Mesendoderm (in vitro differentiated cells): Measurements from ENCODE around the gene IFFO2.

Experiments used
- DNase-seq: peaks from one replicate; pipeline ENCODE4 v3.0.0; 2013
- H2AK5ac ChIP-seq: 2 replicates; pipeline ENCODE4 v1.6.1; 2013; ENCODE audit warnings: low read length, inconsistent platforms
- H2BK120ac ChIP-seq: 2 replicates; pipeline ENCODE4 v1.6.1; 2013; ENCODE audit warnings: low read depth, mild to moderate bottlenecking, low read length, moderate library complexity, mixed read lengths
- H2BK15ac ChIP-seq: replicated peaks from 2 replicates; pipeline ENCODE4 v1.6.1; 2013; ENCODE audit warnings: low read depth, mild to moderate bottlenecking, moderate library complexity
- H2BK5ac ChIP-seq: 2 replicates; pipeline ENCODE4 v1.6.1; 2013; ENCODE audit warnings: low read length, inconsistent platforms
- H3K18ac ChIP-seq: 2 replicates; pipeline ENCODE4 v1.6.1; 2013; ENCODE audit warnings: mild to moderate bottlenecking, low read length, mixed read lengths
- H3K23ac ChIP-seq: one replicate; pipeline ENCODE4 v1.6.1; 2013; ENCODE audit warnings: low read length
- H3K27ac ChIP-seq: 2 replicates; pipeline ENCODE4 v1.5.1; 2013; ENCODE audit warnings: low read depth, mild to moderate bottlenecking, inconsistent platforms, low read length, moderate library complexity
- H3K27me3 ChIP-seq: 2 replicates; pipeline ENCODE4 v1.6.1; 2013; ENCODE audit warnings: low read length, control low read depth, mild to moderate bottlenecking, inconsistent platforms; ENCODE audit not compliant: insufficient read depth, poor library complexity
- H3K36me3 ChIP-seq: 2 replicates; pipeline ENCODE4 v1.6.1; 2013; ENCODE audit warnings: low read length, inconsistent platforms; ENCODE audit not compliant: control insufficient read depth, insufficient read depth
- H3K4ac ChIP-seq: one replicate; pipeline ENCODE4 v1.6.1; 2013; ENCODE audit warnings: low read depth, mild to moderate bottlenecking, low read length, moderate library complexity
- H3K4me1 ChIP-seq: 2 replicates; pipeline ENCODE4 v1.6.1; 2013; ENCODE audit warnings: low read depth, low read length, inconsistent platforms; ENCODE audit not compliant: control insufficient read depth
- H3K4me2 ChIP-seq: 2 replicates; pipeline ENCODE4 v1.6.1; 2013; ENCODE audit warnings: low read length
- H3K4me3 ChIP-seq: 2 replicates; pipeline ENCODE4 v1.5.1; 2013; ENCODE audit warnings: mild to moderate bottlenecking, low read length
- H3K56ac ChIP-seq: one replicate; pipeline ENCODE4 v1.6.1; 2013; ENCODE audit warnings: low read length
- H3K79me1 ChIP-seq: 2 replicates; pipeline ENCODE4 v1.6.1; 2013; ENCODE audit warnings: low read length, inconsistent platforms
- H3K79me2 ChIP-seq: 2 replicates; pipeline ENCODE4 v1.6.1; 2013; ENCODE audit warnings: mild to moderate bottlenecking, low read length; ENCODE audit not compliant: control insufficient read depth, insufficient read depth
- H3K9ac ChIP-seq: 2 replicates; pipeline ENCODE4 v1.6.1; 2013; ENCODE audit warnings: low read length, inconsistent platforms
- H4K5ac ChIP-seq: one replicate; pipeline ENCODE4 v1.6.1; 2013; ENCODE audit warnings: low read length
- H4K8ac ChIP-seq: one replicate; pipeline ENCODE4 v1.6.1; 2013; ENCODE audit warnings: low read depth, mild to moderate bottlenecking, control low read depth, low read length, moderate library complexity
- whole genome bisulfite sequencing: extraction: QIAGEN DNeasy Blood & Tissue Kit; methylation state at CpG from one replicate; pipeline ENCODE4 v1.1.7; 2013; ENCODE audit warnings: low lambda C conversion rate, missing lambda C conversion rate; ENCODE audit not compliant: insufficient coverage; ENCODE audit errors: extremely low coverage; 5-methylcytosine and 5-hydroxymethylcytosine counted together

IFFO2 gene

DNA sequence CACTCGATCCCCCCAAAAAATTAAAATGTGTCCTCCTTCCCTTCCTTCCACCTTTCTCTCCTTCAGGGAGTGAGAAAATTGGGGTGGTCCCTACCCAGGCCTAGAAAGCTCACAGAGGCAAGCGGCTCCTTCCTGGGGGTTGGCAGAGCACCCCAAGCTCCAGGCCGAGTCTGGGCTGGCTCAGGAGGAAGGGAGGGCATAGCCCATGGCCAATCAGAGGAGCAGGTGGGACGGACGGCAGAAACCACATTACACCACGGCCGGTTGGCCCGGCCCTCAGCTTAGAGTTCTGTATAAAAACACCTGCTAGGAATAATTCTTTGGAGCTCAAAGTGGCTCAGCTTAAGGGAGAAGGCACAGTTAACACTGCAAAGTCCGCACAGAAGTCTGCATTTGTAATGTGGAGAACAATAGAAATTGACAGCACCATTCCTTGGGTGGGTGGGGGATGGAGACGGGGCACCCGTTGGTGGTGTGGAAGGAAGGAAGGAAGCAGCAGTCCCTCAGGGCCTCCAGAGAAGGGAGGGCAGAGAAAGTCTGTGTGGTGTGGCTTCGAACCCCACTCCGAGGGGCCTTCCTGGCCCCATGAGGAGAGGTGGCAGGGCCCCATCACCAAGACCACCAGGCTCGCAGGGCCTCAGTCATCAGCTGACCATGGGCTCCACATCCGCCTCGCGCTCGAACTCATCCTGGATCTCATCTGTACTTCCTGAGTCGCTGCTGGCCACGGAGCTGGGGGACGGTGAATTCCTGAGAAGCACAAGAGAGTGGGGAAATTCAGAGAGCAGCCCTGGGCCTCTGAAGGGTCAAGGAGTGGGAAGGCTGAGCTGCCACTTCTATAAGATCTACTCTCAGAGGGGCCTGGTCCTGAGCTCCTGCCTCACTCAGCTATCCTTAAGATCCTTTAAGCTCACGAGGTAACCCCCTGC is 48.3 kb downstream of the IFFO2 start:
- WGBS = no CpG with 5 or more reads among the region's 22 CpGs

DNA sequence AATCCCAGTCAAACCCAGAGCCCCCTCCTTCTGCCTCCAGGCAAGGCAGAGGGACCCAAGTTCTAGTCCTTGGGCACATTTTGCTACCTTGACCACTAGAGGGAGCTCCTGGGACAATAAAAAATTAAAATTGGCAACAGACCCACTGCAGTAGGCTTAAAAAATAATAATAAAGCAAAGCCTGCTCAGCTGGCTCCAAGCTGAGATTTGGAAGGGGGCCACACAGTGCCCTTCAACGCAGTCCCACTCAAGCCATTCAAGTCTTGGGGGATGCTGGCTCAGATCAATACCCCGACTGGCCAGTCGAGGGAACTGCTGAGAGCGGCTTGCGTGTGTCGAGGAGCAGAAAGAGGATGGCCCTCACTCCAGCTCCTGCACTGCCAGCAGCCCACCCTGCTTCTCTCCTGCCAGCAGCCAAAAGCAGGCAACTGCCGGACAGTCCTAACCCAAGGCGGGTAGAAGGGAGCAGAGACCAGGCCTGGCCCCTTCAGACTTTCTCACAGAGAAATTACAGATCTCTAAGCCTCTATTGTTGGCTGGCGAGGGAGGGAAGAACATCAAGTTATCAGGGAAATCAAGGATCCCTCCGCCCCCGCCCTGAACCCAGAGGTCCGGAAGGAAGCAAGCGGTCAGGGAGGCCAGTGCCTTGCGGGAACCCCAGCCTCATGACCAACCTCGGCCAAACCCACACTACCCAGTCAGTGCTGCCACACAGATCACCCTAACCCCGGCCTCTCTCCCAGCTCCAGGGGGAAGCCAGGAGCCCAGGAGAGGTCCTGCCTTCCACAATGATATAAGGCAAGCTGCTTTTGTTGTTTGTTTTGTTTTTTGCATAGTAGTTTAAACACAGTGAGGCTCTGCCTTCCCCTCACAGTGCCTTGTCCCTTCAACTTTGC is 49.2 kb downstream of the IFFO2 start:
- Histone ChIP-seq H3K18ac (no peak overlapping the region), H3K27me3 (no peaks in the 10 kb centered on the region), H2BK5ac (no peak overlapping the region), H3K79me2 (no peaks in the 10 kb centered on the region), H4K5ac (no peak overlapping the region), H4K8ac (no peak overlapping the region), H3K4me1 (peaks cover 4% of the 10 kb centered on the region), H3K23ac (no peak overlapping the region), H3K56ac (no peak overlapping the region), H3K4me3 (no peak overlapping the region), H3K9ac (no peak overlapping the region), H3K36me3 (no peaks in the 10 kb centered on the region), H2AK5ac (no peak overlapping the region), H3K4ac (no peak overlapping the region), H2BK15ac (no peak overlapping the region), H3K27ac (no peak overlapping the region), H3K4me2 (no peak overlapping the region), H2BK120ac (no peak overlapping the region), H3K79me1 (no peaks in the 10 kb centered on the region)
- no CpG with 5 or more reads among the region's 16 CpGs for WGBS
- peak; percentile 68 for DNase-seq

More for the DNA sequence above, 48.3 kb downstream of the IFFO2 start:
- no peak for DNase-seq
- no peak overlapping the region for H2BK5ac ChIP-seq
- H2BK15ac ChIP-seq = no peak overlapping the region
- no peak overlapping the region for H3K56ac ChIP-seq
- no peak overlapping the region for H3K4me3 ChIP-seq
- H3K79me1 ChIP-seq = no peaks in the 10 kb centered on the region
- H3K9ac ChIP-seq = no peak overlapping the region
- H3K27ac ChIP-seq = no peak overlapping the region
- H4K8ac ChIP-seq = no peak overlapping the region
- peaks cover 3% of the 10 kb centered on the region for H3K4me1 ChIP-seq
- no peaks in the 10 kb centered on the region for H3K36me3 ChIP-seq
- H2AK5ac ChIP-seq = no peak overlapping the region
- no peak overlapping the region for H4K5ac ChIP-seq
- no peak overlapping the region for H2BK120ac ChIP-seq
- no peaks in the 10 kb centered on the region for H3K79me2 ChIP-seq
- no peaks in the 10 kb centered on the region for H3K27me3 ChIP-seq
- no peak overlapping the region for H3K23ac ChIP-seq
- no peak overlapping the region for H3K18ac ChIP-seq
- no peak overlapping the region for H3K4me2 ChIP-seq
- H3K4ac ChIP-seq = no peak overlapping the region

DNA sequence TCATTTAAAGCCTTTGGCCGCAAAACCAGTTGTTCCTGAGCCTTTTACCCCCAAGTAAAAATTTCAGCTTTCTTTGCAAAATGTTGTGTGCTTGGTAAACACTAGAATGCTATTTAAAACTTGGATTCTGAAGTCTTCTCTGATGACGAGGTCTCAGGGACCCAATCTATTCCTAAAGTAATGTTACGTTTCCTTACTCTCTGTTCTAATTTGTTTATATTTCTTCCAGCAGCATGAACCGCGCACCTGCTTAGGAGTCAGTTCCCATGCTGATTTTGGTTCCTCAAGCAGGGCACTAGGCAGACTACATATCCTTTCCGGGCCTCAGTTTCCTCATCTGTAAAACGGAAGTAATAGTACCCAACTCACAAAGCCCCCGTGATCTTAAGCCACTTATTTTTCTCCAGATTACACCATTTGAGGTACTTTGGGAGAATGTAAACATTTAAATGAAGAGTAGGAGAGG is 53.2 kb downstream of the IFFO2 start:
- H3K79me2 ChIP-seq = no peaks in the 10 kb centered on the region
- peak overlapping the region; percentile 84 for H3K9ac ChIP-seq
- no peak overlapping the region for H2BK5ac ChIP-seq
- peak overlapping the region; percentile 55 for H3K4me3 ChIP-seq
- no peak for DNase-seq
- H2AK5ac ChIP-seq = no peak overlapping the region
- no peak overlapping the region for H2BK15ac ChIP-seq
- no peak overlapping the region for H4K8ac ChIP-seq
- H2BK120ac ChIP-seq = no peak overlapping the region
- no peaks in the 10 kb centered on the region for H3K79me1 ChIP-seq
- peak overlapping the region; percentile 88 for H3K4me2 ChIP-seq
- H3K27me3 ChIP-seq = no peaks in the 10 kb centered on the region
- peak overlapping the region; percentile 92 for H3K56ac ChIP-seq
- peak overlapping the region; percentile 66 for H3K23ac ChIP-seq
- WGBS = no CpG with 5 or more reads among the region's 8 CpGs
- H4K5ac ChIP-seq = no peak overlapping the region
- H3K36me3 ChIP-seq = no peaks in the 10 kb centered on the region
- no peak overlapping the region for H3K4ac ChIP-seq
- H3K27ac ChIP-seq = no peak overlapping the region
- H3K4me1 ChIP-seq = peaks cover 4% of the 10 kb centered on the region
- no peak overlapping the region for H3K18ac ChIP-seq

DNA sequence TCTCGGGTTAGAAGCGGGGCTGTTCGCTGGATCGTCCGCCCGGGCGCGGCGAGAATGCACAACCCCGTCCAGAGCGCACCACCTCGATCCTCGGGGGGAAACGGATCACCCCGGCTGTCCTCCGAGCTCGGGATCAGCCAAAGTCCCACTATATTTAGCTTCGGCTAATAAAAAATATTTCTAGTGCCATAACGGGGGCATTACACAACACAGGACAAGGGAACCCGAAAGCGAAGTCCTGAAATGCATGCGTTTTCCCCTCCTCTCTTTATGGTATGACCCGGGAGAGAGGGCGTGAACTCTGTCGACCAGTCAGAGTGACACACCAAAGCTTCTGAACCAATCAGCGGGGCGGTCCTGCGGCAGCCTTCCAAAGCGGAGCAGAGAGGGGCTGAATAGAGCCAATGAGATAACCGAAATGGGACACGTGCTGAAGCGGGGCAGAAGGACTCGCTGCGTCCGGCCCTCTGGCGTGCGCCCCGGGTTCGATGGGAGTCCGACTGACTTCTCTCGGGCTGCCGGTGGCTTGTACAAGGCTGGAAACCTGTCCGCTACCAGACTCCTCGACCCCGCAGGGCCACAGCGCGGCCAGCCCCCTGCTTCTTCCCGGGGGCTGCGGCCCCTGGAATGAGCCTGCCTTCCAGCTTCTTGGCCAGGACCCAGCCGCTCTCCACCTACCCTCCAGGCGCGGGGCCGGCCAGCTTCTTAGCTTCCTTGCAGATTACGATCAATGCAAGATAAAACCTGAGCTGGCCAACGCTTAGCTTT is 53.8 kb downstream of the IFFO2 start, which contains the start of gene ALDH4A1:
Gene ALDH4A1 (minus strand): TSS at position 33 of the 768 bp plus-strand sequence. CDS start 32 bp downstream, at position 1.
- H2AK5ac ChIP-seq = no peak within 1 kb of the TSS
- H3K4me1 ChIP-seq = peaks cover 4% of the 10 kb centered on the region
- peak within 1 kb of the TSS; percentile 84 for H3K9ac ChIP-seq
- peak; percentile 100 for DNase-seq
- no peak within 1 kb of the TSS for H4K8ac ChIP-seq
- H2BK120ac ChIP-seq = no peak within 1 kb of the TSS
- H3K4me3 ChIP-seq = peak within 1 kb of the TSS; percentile 73
- peak within 1 kb of the TSS; percentile 45 for H3K27ac ChIP-seq
- H3K4me2 ChIP-seq = peak within 1 kb of the TSS; percentile 88
- H3K36me3 ChIP-seq = no peaks in the 10 kb centered on the region
- H3K27me3 ChIP-seq = no peaks in the 10 kb centered on the region
- WGBS = no CpG with 5 or more reads among the region's 55 CpGs
- no peak within 1 kb of the TSS for H2BK5ac ChIP-seq
- no peaks in the 10 kb centered on the region for H3K79me2 ChIP-seq
- no peak within 1 kb of the TSS for H3K4ac ChIP-seq
- peak within 1 kb of the TSS; percentile 66 for H3K23ac ChIP-seq
- no peak within 1 kb of the TSS for H2BK15ac ChIP-seq
- H4K5ac ChIP-seq = no peak within 1 kb of the TSS
- H3K56ac ChIP-seq = peak within 1 kb of the TSS; percentile 92
- no peaks in the 10 kb centered on the region for H3K79me1 ChIP-seq
- peak within 1 kb of the TSS; percentile 39 for H3K18ac ChIP-seq

DNA sequence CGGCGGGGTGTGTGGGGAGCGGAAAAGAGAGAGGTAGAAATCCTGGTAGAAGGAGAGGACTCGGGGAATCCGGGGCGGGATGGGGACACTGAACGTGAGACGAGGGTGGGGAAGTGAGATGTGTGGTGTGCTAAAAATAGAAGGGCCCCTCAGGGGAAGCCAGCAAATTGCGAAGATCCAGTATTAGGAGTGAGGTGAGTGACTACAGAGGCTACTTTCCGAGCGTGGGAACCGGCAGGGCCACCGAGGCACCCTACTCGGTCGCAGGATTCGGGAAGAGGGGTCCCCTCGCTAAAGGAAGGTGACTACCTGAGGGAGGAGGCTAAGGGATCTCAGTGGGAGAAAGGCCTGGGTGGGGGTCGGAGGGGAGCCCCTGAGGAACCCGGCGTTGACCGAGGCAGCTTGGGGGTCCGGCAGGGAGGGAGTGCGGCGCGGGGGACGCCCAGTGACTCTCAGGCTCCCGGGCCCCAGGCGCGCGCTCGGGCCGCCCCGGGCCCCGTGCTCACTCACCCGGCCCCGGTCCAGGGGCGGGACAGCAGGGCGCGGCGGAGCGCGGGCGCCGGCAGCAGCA is 54.4 kb downstream of the IFFO2 start:
- no peak overlapping the region for H2BK15ac ChIP-seq
- peaks cover 4% of the 10 kb centered on the region for H3K4me1 ChIP-seq
- H3K56ac ChIP-seq = peak overlapping the region; percentile 86
- no peaks in the 10 kb centered on the region for H3K79me1 ChIP-seq
- no peaks in the 10 kb centered on the region for H3K27me3 ChIP-seq
- no peak overlapping the region for H4K8ac ChIP-seq
- no peak overlapping the region for H2BK120ac ChIP-seq
- H3K23ac ChIP-seq = no peak overlapping the region
- H3K79me2 ChIP-seq = no peaks in the 10 kb centered on the region
- no peak overlapping the region for H2BK5ac ChIP-seq
- no CpG with 5 or more reads among the region's 44 CpGs for WGBS
- H3K4me2 ChIP-seq = peak overlapping the region; percentile 81
- no peak overlapping the region for H4K5ac ChIP-seq
- DNase-seq = no peak
- H2AK5ac ChIP-seq = no peak overlapping the region
- peak overlapping the region; percentile 39 for H3K18ac ChIP-seq
- no peaks in the 10 kb centered on the region for H3K36me3 ChIP-seq
- H3K4ac ChIP-seq = no peak overlapping the region
- H3K9ac ChIP-seq = peak overlapping the region; percentile 76
- H3K4me3 ChIP-seq = peak overlapping the region; percentile 73
- no peak overlapping the region for H3K27ac ChIP-seq
